ENCODE results near the gene PPP1R7.

- TF ChIP-seq POLR2A (IDR thresholded peaks at IDR 0.05) (no peak), CTCF (IDR thresholded peaks at IDR 0.05) (no peak)
These were observed 26.3 kb upstream of the PPP1R7 start for GRCh38 chr2:241123816-241124536.
